ENCODE measurements around the gene CTNNBL1. TPM values are rescaled to one million over a fixed set of nuclear protein-coding genes. Genes with fewer than 3 reads are reported as not detected.

CTNNBL1 gene
- total RNA-seq, 1 experiment from 2014 or later: 55.4 TPM

DNA sequence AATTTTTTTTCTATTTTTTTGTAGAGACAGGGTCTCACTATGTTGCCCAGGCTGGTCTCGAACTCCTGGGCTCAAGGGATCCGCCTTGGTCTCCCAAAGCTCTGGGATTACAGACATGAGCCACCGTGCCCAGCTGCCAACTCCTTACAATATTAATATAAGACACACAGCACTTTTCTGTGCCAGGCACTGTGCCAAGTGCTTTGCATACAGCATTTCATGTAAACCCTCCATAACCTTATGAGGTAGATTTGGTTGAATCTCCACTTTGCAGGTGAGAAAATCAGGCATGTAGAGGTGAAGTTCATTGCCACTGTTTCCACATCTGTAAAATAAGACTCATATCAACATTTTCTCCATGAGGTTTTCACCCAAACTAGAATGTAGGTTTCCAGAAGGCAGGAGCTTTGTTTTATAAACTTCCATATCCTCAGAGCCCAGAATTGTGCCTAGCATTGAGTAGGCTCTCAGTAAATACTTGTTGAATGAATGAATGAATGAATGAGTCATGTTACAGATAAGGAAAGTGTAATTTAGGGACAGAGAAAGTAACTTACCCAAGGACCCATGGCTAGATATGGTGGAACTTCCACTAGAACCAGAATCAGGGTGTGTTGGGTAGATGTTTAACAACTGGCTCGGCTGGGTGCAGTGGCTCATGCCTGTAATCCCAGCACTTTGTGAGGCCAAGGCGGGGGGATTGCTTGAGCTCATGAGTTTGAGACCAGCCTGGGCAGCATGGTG lies 3.0 kb upstream of the CTNNBL1 start:
- TF ChIP-seq JUND (IDR thresholded peaks at IDR 0.05) (no peak), POLR2A (IDR thresholded peaks at IDR 0.05; ENCODE audit: borderline replicate concordance, extremely low read depth, insufficient read depth, insufficient read length) (peak; percentile 68)
- H3K4me1 ChIP-seq (ENCODE audit: control insufficient read depth in 1 of 2, insufficient read depth in 2 of 2, low read length in 2 of 2): peaks cover 4 to 10% of the 10 kb centered on the region in 2 experiments; a peak in 3 of 4 replicates
- no peaks in the 10 kb centered on the region for H4K20me1 ChIP-seq (ENCODE audit: insufficient read depth)
- ChIA-PET RAD21 (ENCODE audit: low non-redundant PET in 1 of 2, low total read pairs in 2 of 2, uncharacterized antibody in 2 of 2, unreplicated experiment in 2 of 2) (no interaction called here), POLR2A (interaction anchor here (0.6 to 1.3 kb wide), 2 partner anchors 9 to 302 kb away, joined by 3 read pairs; no protein-coding TSS in a partner anchor), CTCF (no interaction called here)
- no TSS peak for BruUV-seq (replicated peaks)
- intact Hi-C loops (cut with micrococcal nuclease): no loop called here
- ATAC-seq (no peak), DNase-seq (ENCODE audit: low read depth, low spot score) (no peak)
- no peaks in the 10 kb centered on the region for H3K9me2 ChIP-seq (ENCODE audit: insufficient read depth)
- no peak overlapping the region for H3K27ac ChIP-seq (ENCODE audit: low read depth, low read length)
- H3K36me3 ChIP-seq (ENCODE audit: control insufficient read depth in 1 of 2, insufficient read depth in 2 of 2, low read length in 2 of 2): no peaks in the 10 kb centered on the region
- H3K27me3 ChIP-seq (ENCODE audit: insufficient read depth, low read length): peaks cover 47% of the 10 kb centered on the region
- 0 out of 4 replicates have a peak, but pooled peaks cover 0 to 3% of the 10 kb centered on the region in 2 experiments for H3K9me3 ChIP-seq (ENCODE audit: control insufficient read depth in 1 of 2, insufficient read depth in 1 of 2, low read depth in 1 of 2, low read length in 2 of 2)
- H2AFZ ChIP-seq (ENCODE audit: low read depth, low read length, poor library complexity, severe bottlenecking): no peak overlapping the region
- peaks cover 19% of the 10 kb centered on the region for H3K79me2 ChIP-seq (ENCODE audit: insufficient read depth, low read length)
- H3K4me3 ChIP-seq (replicated peaks in 1 of 2; ENCODE audit: low read depth in 1 of 2, low read length in 2 of 2): no peak overlapping the region
- H3K4me2 ChIP-seq (ENCODE audit: low read length): no peak overlapping the region
- H3K9ac ChIP-seq (ENCODE audit: low read length): no peak overlapping the region

GRCh38 chr20:37692459-37693166 lies 1.2 kb upstream of the CTNNBL1 start:
- Histone ChIP-seq H3K4me2 (ENCODE audit: low read length) (peak overlapping the region; percentile 89; the same call in 1 of the 2 replicates), H3K4me1 (ENCODE audit: control insufficient read depth in 1 of 2, insufficient read depth in 2 of 2, low read length in 2 of 2) (peaks cover 4 to 10% of the 10 kb centered on the region in 2 experiments; a peak in 3 of 4 replicates), H3K27me3 (ENCODE audit: insufficient read depth, low read length) (peaks cover 30% of the 10 kb centered on the region), H3K9me2 (ENCODE audit: insufficient read depth) (no peaks in the 10 kb centered on the region), H4K20me1 (ENCODE audit: insufficient read depth) (no peaks in the 10 kb centered on the region), H2AFZ (ENCODE audit: low read depth, low read length, poor library complexity, severe bottlenecking) (peak overlapping the region; percentile 95), H3K9ac (ENCODE audit: low read length) (no peak overlapping the region), H3K36me3 (ENCODE audit: control insufficient read depth in 1 of 2, insufficient read depth in 2 of 2, low read length in 2 of 2) (no peaks in the 10 kb centered on the region), H3K9me3 (ENCODE audit: control insufficient read depth in 1 of 2, insufficient read depth in 1 of 2, low read depth in 1 of 2, low read length in 2 of 2) (no peaks in the 10 kb centered on the region), H3K79me2 (ENCODE audit: insufficient read depth, low read length) (peaks cover 29% of the 10 kb centered on the region), H3K27ac (ENCODE audit: low read depth, low read length) (no peak overlapping the region), H3K4me3 (replicated peaks in 1 of 2; ENCODE audit: low read depth in 1 of 2, low read length in 2 of 2) (no peak overlapping the region)
- ChIA-PET POLR2A (no interaction called here), RAD21 (ENCODE audit: low non-redundant PET in 1 of 2, low total read pairs in 2 of 2, uncharacterized antibody in 2 of 2, unreplicated experiment in 2 of 2) (no interaction called here), CTCF (no interaction called here)
- intact Hi-C loops (cut with micrococcal nuclease): no loop called here
- BruUV-seq (replicated peaks): no TSS peak
- DNase-seq (ENCODE audit: low read depth, low spot score) (no peak), ATAC-seq (no peak)
- TF ChIP-seq CEBPB (IDR thresholded peaks at IDR 0.05; ENCODE audit: low read depth): no peak

Data from HCT116 (cell line).